NCI-H2196 (cell line): ENCODE results near the gene BRAP.
"Not testable (repeated sequence)": the region's sequence is repeated elsewhere in the genome, so short reads cannot be mapped to it uniquely, and the experiment has no call there.

ENCODE experiments used
- DNase-seq: peaks from one replicate; lab custom pipeline; 2025; ENCODE audit not compliant: unreplicated experiment; lab: John Stamatoyannopoulos, UW

The BRAP gene

DNA sequence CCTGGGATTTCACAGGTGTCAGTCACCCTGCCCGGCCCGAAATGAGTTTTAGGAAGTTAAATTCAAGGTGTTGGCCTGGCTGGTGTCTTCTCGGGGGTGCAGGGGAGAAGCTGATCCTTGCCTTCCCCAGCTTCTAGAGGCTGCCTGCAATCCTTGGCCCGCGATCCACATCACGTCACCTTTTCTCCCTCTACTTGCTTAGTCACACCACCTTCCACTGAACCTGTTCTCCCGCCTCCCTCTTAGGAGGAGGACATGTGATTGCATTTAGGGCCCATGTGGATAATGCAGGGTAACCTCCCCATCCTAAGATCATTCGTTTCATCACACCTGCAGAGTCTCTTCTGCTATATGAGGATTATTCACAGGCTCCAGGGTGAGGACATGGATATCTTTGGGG lies 61.2 kb downstream of the BRAP start:
- no peak for DNase-seq

- not testable (repeated sequence) for DNase-seq
These were observed 67.9 kb downstream of the BRAP start for GRCh38 chr12:111617841-111618240.

GRCh38 chr12:111616177-111616623 lies 69.6 kb downstream of the BRAP start:
- DNase-seq = no peak

GRCh38 chr12:111607239-111607638 lies 78.5 kb downstream of the BRAP start:
- no peak for DNase-seq

- no peak for DNase-seq
These were observed 79.0 kb downstream of the BRAP start for GRCh38 chr12:111606767-111607230.

GRCh38 chr12:111605911-111606766 lies 79.6 kb downstream of the BRAP start:
- DNase-seq = no peak

- DNase-seq = not testable (repeated sequence)
These were observed 82.9 kb downstream of the BRAP start for GRCh38 chr12:111602857-111603256.

- DNase-seq = no peak
These were observed 83.4 kb downstream of the BRAP start for GRCh38 chr12:111602348-111602747.

GRCh38 chr12:111600986-111601385 lies 84.8 kb downstream of the BRAP start:
- not testable (repeated sequence) for DNase-seq

- no peak for DNase-seq
These were observed 85.5 kb downstream of the BRAP start for GRCh38 chr12:111600205-111600642.

DNA sequence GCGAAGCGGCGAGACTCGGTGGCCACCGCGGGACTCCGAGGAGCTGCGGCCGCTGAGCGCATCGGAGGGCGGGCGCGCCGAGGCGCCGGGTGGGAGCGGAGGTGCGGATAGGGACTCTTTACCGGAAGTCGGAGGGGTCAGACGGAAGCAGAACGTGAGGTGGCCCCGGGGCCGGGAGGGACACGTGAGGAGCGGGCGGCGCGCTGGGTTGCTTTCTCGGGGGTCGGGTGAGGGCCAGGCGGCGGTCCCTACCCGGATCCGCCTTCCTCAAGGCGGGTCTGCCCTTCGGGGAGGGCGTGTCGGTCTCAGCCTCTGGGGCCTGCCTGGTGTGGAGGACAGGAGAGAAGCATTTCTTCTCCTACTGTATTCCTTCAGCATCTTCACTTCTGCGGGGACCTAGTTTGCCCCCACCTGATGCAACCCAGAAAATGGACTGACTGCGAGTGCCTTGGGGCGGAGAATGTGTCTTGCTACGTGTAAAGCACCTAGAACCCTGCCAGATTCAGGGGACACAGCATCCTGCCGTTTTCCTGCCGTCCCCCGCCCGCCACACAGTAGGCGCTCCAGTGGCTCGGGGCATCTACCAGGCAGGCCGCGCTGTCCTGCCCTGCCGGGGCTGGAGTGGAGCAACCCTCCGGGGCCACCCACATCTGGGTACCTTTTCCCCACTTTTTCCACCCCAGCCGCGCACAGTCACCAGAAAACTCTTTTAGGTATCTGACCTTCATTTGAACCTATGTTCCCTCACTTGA lies 86.1 kb downstream of the BRAP start:
- DNase-seq = peak; percentile 79

- peak; percentile 76 for DNase-seq
These were observed 86.9 kb downstream of the BRAP start, which contains the start of gene ATXN2 for GRCh38 chr12:111598637-111599452. TSS of gene ATXN2 (minus strand) at chr12:111599315. CDS start at chr12:111599034, 281 bp downstream.

GRCh38 chr12:111597831-111598636 lies 87.7 kb downstream of the BRAP start:
- no peak for DNase-seq

GRCh38 chr12:111596985-111597830 lies 88.5 kb downstream of the BRAP start:
- peak; percentile 55 for DNase-seq

GRCh38 chr12:111595341-111595835 lies 90.4 kb downstream of the BRAP start:
- DNase-seq = not testable (repeated sequence)
